Effector CD8-positive, alpha-beta T cell (primary cell): ENCODE data around the gene LOXL4.

ENCODE experiments used
- DNase-seq: peaks from one replicate; lab custom pipeline; 2025; lab: John Stamatoyannopoulos, UW

LOXL4 gene

GRCh38 chr10:98264378-98265065 lies 3.5 kb downstream of the LOXL4 start:
- DNase-seq: no peak

- no peak for DNase-seq
Observed at GRCh38 chr10:98263088-98263487, 4.9 kb downstream of the LOXL4 start.

- no peak for DNase-seq
Observed at GRCh38 chr10:98262571-98262970, 5.4 kb downstream of the LOXL4 start.

GRCh38 chr10:98261436-98262277 lies 6.3 kb downstream of the LOXL4 start:
- no peak for DNase-seq

GRCh38 chr10:98260752-98261151 lies 7.2 kb downstream of the LOXL4 start:
- no peak for DNase-seq

GRCh38 chr10:98260350-98260749 lies 7.6 kb downstream of the LOXL4 start:
- no peak for DNase-seq

- DNase-seq: no peak
Observed at GRCh38 chr10:98259606-98260315, 8.2 kb downstream of the LOXL4 start.

GRCh38 chr10:98258683-98259454 lies 9.1 kb downstream of the LOXL4 start:
- DNase-seq: no peak

GRCh38 chr10:98257961-98258360 lies 10.0 kb downstream of the LOXL4 start:
- DNase-seq: no peak

- no peak for DNase-seq
Observed at GRCh38 chr10:98257198-98257597, 10.8 kb downstream of the LOXL4 start.

- DNase-seq: no peak
Observed at GRCh38 chr10:98256692-98257091, 11.3 kb downstream of the LOXL4 start.

- DNase-seq: no peak
Observed at GRCh38 chr10:98255146-98255877, 12.7 kb downstream of the LOXL4 start.

GRCh38 chr10:98254234-98254974 lies 13.6 kb downstream of the LOXL4 start:
- DNase-seq: no peak

- no peak for DNase-seq
Observed at GRCh38 chr10:98253499-98253898, 14.5 kb downstream of the LOXL4 start.

GRCh38 chr10:98252464-98252863 lies 15.5 kb downstream of the LOXL4 start:
- no peak for DNase-seq

- DNase-seq: no peak
Observed at GRCh38 chr10:98251399-98251798, 16.6 kb downstream of the LOXL4 start.

GRCh38 chr10:98249134-98249533 lies 18.9 kb downstream of the LOXL4 start:
- DNase-seq: no peak

GRCh38 chr10:98248018-98248417 lies 20.0 kb downstream of the LOXL4 start:
- DNase-seq: no peak

GRCh38 chr10:98246911-98247805 lies 20.8 kb downstream of the LOXL4 start:
- no peak for DNase-seq
